BJ (cell line): ENCODE measurements around the gene PDE10A. TPM values are rescaled to one million over a fixed set of nuclear protein-coding genes. Genes with fewer than 3 reads are reported as not detected.

Source experiments
- CTCF ChIA-PET: fragments of 350-600 bp; formaldehyde crosslinking; extraction: SDS; loops from one replicate; lab custom pipeline; 2021; ENCODE audit warnings: antibody characterized with exemption, inconsistent platforms; lab: Yijun Ruan, JAX
- POLR2A ChIA-PET: fragments of 300-600 bp; sonication (Branson Sonifier 250); formaldehyde crosslinking; extraction: SDS; loops from one replicate; lab custom pipeline; 2021; ENCODE audit warnings: antibody characterized with exemption; lab: Charles Lee
- DNase-seq: peaks from one replicate; pipeline ENCODE4 v3.0.0-alpha.2; 2011; ENCODE audit warnings: low read depth
- H3K27me3 ChIP-seq: 2 replicates; pipeline ENCODE4 v1.6.0; 2011; ENCODE audit warnings: low read length; ENCODE audit not compliant: control insufficient read depth, insufficient read depth
- H3K36me3 ChIP-seq: 2 replicates; pipeline ENCODE4 v1.5.1; 2011; ENCODE audit warnings: low read length; ENCODE audit not compliant: control insufficient read depth, insufficient read depth
- H3K4me3 ChIP-seq: 2 replicates; pipeline ENCODE4 v1.5.1; 2011; ENCODE audit warnings: low read depth, mild to moderate bottlenecking, control low read depth, low read length
- CTCF ChIP-seq: IDR thresholded peaks from 2 replicates; pipeline ENCODE4 v1.5.1; 2011; ENCODE audit warnings: low read depth, mild to moderate bottlenecking, control low read depth, inconsistent platforms, low read length, moderate library complexity; ENCODE audit not compliant: insufficient read depth
- polyA minus RNA-seq: library from RNA; depleted of rRNA, polyadenylated mRNA; stranded (reverse); fragments of >200 nt; gene quantifications from 2 replicates; pipeline ENCODE4 v1.2.3, GENCODE V29; 2011; rRNA and poly(A)+ RNA removed
- polyA plus RNA-seq: library from polyadenylated mRNA; depleted of rRNA; stranded (reverse); fragments of >200 nt; gene quantifications from 2 replicates; pipeline ENCODE4 v1.2.3, GENCODE V29; 2011; rRNA removed

Gene PDE10A
- polyA plus RNA-seq = 0.36 and 0.40 TPM in 2 replicates
- 0.72 and 1.4 TPM in 2 replicates for polyA minus RNA-seq

DNA sequence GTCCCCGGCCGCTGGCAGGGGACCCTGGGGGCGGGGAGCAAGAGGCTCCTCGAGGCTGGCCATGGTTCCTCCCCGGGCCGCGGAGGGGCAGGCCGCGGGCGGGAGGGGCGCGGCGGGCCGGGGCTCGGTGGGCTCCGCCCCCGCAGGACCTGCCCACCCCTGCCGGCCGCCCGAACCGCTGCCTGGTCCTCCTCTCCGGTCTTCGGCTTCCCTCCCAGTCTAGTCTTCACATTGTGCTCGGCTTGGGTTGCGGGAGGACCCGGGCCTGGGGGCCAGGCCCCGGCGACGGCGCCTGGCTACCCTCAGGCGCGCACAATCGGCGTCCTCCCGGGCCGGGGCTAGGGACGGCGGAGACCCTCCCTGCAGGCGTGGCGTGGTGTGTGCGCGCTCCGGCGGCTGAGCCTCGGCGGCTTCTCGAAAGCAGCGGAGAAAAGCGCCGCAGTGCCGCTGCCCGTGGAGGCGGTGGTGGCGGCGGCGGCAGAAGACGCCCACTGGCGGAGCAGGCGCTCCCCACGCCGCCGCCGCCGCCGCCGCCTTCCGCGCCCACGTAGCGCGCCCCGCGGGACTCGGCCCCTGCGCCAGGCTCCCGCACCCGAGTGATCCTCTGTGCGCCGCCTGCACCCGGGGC, at the start of gene PDE10A:
TSS of gene PDE10A (minus strand) at position 493 of the 628 bp plus-strand sequence. CDS start at position 63, 430 bp downstream.
- POLR2A ChIA-PET = no interaction called here
- no peak for TF ChIP-seq CTCF
- Histone ChIP-seq H3K4me3 (no peak within 1 kb of the TSS; the same call in 1 of the 2 replicates), H3K27me3 (peaks cover 18% of the 10 kb centered on the region), H3K36me3 (no peaks in the 10 kb centered on the region)
- CTCF ChIA-PET = no interaction called here
- DNase-seq = no peak

- TF ChIP-seq CTCF = no peak
- no peak for DNase-seq
- no peak overlapping the region for H3K4me3 ChIP-seq
- no peaks in the 10 kb centered on the region for H3K27me3 ChIP-seq
- ChIA-PET POLR2A (no interaction called here), CTCF (no interaction called here)
- no peaks in the 10 kb centered on the region for H3K36me3 ChIP-seq
Measured at GRCh38 chr6:165708985-165709576, 46.0 kb upstream of the PDE10A start.

- DNase-seq = no peak
- Histone ChIP-seq H3K36me3 (no peaks in the 10 kb centered on the region), H3K27me3 (no peaks in the 10 kb centered on the region), H3K4me3 (no peak overlapping the region)
- TF ChIP-seq CTCF = no peak
- ChIA-PET POLR2A (no interaction called here), CTCF (no interaction called here)
Measured at GRCh38 chr6:165707067-165707853, 44.2 kb upstream of the PDE10A start.

- ChIA-PET CTCF (no interaction called here), POLR2A (no interaction called here)
- DNase-seq = no peak
- Histone ChIP-seq H3K36me3 (no peaks in the 10 kb centered on the region), H3K27me3 (no peaks in the 10 kb centered on the region), H3K4me3 (no peak overlapping the region)
- TF ChIP-seq CTCF = no peak
Measured at GRCh38 chr6:165705941-165706340, 42.9 kb upstream of the PDE10A start.
